Ramos (cell line): Measurements from ENCODE around the gene FGFR4.

Source experiments
- in situ Hi-C: fragments of 300-500 bp; cut with MboI; formaldehyde crosslinking; loops from one replicate; pipeline ENCODE4 v1.14.3; 2022; ENCODE audit warnings: low sequenced_read_pairs; ENCODE audit not compliant: unreplicated experiment

Gene FGFR4

DNA sequence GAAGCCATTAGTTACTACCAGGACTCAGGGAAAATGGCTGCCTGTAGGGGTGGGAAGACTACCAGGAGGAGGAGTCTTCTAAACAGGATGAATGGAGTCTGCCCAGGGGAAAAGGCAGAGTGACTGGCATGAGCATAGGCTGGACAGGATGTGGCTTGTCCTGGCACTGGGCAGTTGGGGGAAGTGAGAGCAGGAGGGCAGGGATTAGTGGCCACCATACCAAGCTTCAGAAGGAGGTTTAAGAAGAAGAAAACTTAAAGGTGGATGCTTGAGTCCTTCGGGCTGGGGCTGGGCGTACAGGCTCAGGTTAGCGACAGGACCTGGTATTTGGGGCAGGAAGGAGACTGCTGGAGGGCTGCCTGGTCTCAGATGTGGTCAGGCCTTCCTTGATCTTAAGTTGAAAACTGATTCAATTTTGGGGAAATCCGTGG lies 41.9 kb downstream of the FGFR4 start:
- in situ Hi-C loops = no loop called here

- in situ Hi-C loops = no loop called here
Observed at GRCh38 chr5:177130211-177131018, 43.7 kb downstream of the FGFR4 start.

- in situ Hi-C loops = no loop called here
Observed at GRCh38 chr5:177131019-177131320, 44.3 kb downstream of the FGFR4 start.

DNA sequence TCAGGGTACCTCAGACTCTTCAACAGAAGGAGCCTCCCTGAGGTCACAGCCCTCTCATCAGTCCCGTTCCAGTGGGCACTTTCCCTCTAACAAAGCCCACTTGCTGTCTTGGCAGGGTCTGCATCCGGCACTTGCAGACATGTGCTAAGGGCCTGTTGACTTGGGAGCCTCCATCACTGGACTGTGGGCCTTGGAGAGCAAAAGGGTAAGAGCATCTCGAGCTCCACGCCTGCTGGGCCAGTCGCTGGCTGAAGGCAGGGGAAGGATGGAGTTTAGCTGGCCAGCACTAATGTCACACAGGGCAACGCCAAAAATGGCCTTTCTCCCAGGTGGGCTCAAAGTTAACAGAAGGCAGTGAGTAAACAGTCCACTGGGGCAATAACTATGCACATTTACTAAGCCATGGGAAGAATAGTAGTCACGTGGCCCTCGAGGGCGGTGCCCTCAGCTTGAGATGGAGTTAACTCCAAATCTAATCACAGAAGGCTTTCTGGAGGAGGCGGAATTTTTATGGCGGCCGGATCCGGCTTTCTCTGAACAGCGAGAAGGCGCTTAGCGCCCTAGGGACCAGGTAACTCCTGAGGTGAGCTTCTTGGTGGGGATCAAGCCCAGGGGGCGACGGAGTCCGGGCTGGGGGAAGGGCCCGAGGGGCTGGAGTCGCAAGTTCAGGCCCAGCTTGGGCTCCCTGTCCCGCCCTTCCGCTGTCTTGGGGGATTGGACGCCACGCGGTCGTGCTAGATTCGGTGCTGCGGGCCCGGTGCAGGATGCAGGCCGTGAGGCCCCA lies 44.8 kb downstream of the FGFR4 start:
- in situ Hi-C loops = no loop called here

DNA sequence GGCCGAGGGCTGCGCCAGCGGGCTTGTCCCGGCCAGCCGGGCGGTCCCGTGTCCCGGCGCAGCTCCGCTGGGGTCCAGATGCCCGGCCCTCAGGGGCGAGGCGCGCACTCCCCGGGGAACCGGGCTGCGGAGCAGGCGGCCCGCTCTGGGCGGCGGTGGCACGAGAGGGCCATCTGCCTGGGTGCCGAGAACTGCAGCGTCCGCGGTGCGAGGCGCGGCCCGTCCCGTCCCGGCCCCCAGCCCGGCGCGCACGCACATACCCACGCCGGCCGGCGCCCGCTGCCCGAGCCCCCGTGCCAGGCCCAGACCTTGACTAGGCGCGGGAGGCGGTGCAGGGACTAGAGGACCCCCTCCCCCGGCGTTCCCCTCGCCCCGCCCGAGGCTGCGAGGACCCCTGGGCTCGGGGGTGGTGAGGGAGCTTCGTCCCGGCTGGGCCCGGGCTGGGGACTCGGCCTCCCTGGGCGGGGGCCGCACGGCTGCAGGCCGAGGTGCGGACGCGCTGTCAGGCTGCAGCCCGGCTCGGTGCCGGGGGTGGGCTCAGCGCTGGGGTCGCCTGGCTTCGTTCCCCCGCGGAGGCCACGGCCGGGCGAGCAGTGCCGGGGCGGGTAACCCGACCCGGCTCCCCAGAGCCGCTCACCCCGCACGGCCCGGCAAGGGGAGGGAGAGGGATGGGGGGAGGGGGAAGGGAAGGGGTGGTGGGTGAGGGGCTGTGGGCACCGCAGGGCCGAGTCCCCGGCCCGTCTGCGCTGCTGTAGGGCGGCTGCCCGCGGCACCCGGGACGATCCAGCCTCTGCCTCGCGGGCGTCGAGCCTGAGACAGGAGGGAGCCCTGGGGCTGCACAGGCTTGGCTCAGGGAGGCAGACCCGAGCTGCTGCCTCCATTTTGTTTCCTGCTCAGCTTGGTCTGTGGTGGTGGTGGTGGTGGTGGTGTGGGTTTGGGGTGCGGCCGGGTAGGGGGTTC lies 45.7 kb downstream of the FGFR4 start:
- in situ Hi-C loops = no loop called here

DNA sequence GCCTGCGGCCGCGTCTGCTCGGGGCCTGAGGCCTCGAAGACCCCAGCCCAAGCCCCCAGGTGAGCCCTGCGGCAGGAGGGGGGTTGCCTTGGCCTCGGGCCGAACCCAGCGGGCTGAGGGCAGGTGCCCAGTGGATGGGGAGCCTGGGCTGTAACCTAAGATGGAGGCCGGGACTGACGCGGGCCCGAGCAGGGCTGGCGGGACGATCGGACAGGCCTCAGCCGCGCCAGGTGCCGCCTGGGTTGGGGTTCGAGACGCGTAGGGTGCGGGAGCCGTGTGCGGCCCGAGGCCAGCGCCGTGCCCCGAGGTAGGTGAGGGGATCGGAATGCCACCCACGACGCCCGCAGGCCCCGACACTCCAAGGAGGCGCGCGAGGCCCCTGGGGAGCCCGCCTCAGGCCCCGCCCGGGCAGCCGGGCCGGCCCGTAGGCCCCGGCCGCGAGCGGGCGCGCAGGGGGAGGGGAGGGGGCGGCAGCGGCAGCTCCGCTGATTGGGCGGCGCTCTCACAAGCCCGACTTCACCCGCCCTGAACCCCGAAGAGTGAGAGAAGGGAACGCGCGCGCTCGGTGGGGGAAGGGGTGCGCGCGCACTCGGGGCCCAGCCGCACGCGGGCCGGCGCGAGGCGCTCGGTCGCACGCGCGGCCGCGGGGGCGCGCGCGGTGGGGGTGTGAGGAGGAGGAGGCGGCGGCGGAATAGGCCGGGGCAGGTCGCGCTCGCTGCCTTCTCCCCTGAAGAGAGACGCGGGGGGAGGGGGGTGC lies 46.6 kb downstream of the FGFR4 start, which contains the start of gene NSD1:
Gene NSD1 (plus strand): TSS at position 678 of the 757 bp plus-strand sequence. CDS start 1,331 bp downstream, outside the sequence.
- in situ Hi-C loops = no loop called here

DNA sequence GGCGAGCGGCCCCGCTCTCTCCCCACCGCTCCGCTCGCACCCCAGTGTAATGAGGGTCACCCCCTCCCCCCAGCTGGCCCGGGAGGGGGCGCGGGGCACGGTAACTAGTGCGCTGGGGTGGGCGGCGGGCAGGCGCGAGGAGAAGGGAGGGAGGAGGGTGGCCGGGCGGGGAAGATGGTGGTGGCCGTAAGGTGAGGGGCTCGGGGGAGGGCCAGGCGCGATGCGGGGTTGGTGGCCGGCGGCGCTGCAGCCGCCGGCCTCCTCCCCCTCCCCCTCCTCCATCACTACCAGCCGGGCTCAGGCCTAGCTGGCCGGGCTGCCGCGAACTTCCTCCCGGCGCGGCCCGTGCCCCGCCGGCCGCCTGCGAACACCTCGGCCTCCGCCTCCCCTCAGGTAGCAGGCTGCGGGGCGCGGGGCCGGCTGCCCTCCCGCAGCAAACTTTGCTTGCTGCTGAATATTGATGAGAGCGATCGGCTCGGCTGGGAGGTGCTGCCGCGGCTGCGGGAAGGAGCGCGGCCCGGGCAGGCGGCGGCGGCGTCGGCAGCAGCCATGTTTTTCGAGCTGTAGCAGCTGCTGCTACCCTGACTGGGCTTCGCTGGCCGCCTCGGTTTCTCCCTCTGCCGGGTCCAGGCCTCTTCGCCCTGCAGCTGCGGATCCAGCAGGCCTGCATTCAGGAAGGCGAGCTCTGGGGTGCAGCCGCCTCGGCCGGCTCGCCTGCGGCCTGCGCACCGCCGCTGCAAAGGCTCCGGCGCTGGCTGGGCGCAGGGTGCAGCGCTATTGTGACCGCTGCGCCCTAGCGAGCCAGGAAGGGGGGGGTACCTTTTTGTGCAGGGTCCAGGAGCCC lies 47.4 kb downstream of the FGFR4 start:
- in situ Hi-C loops = no loop called here

- in situ Hi-C loops = no loop called here
Observed at GRCh38 chr5:177134697-177135225, 48.0 kb downstream of the FGFR4 start.

- in situ Hi-C loops = no loop called here
Observed at GRCh38 chr5:177140312-177140711, 53.6 kb downstream of the FGFR4 start.

- in situ Hi-C loops = no loop called here
Observed at GRCh38 chr5:177141496-177141895, 54.8 kb downstream of the FGFR4 start.

DNA sequence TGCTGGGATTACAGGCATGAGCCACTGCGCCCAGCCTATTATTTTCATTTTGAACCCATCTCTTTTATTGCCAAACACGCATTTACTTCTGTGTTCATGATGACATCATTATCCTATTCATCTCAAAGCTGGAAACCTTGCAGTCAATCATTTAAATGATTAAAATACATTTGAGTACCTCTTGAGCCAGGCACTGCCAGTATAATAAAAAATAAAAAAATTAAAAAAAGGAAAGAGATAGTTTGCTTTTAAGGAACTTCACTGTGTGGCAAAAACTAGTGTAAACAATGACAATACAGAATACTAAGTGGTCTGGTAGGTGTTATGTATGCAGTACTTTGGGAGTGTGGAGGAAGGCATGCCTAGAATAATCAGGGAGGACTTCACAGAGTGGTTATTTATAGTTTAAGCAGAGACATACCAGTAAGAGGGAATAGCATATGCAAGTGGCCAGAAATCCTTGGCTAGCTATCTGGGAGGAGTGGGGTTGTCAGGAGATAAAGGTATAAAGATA lies 55.4 kb downstream of the FGFR4 start:
- in situ Hi-C loops = no loop called here

GRCh38 chr5:177142778-177143177 lies 56.1 kb downstream of the FGFR4 start:
- in situ Hi-C loops = no loop called here

DNA sequence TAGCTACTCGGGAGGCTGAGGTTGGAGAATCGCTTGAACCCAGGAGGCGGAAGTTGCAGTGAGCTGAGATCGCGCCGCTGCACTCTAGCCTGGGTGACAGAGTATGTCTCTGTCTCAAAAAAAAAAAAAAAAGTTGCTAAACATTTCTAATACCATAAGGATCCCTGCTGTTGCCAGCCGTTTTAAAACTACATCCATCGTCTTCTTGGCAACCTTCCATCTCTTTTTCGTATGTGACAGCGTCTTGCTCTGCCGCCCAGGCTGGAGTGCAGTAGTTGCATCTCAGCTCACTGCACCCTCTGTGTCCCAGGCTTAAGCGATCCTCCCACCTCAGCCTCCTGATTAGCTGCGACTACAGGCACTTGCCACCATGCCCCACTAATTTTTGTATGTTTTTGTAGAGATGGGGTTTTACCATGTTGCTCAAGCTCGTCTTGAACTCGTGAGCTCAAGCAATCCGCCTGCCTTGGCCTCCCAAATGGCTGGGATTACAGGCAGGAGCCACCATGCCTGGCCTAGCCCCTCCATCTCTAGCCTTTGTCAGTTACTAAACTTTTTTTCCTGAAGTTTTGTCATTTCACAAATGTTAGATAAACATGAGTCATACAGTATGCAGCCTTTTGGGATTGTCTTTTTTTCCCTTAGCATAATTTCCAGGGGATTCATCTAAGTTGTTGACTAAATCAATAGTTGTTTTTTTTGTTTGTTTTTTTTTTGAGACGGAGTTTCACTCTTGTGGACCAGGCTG lies 60.4 kb downstream of the FGFR4 start:
- in situ Hi-C loops = no loop called here
